ENCODE data around the gene EML6.

The EML6 gene

GRCh38 chr2:54960164-54960563 lies 236.7 kb downstream of the EML6 start:
- Histone ChIP-seq H3K27ac (ENCODE audit: low read length) (no peak overlapping the region), H4K20me1 (ENCODE audit: insufficient read depth, low read length) (no peaks in the 10 kb centered on the region), H3K9me3 (ENCODE audit: insufficient read depth, low read length) (no peaks in the 10 kb centered on the region), H3K79me2 (ENCODE audit: low read length) (no peaks in the 10 kb centered on the region), H3K4me1 (ENCODE audit: low read length) (peaks cover 9% of the 10 kb centered on the region), H2AFZ (ENCODE audit: low read depth, low read length) (no peak overlapping the region), H3K27me3 (ENCODE audit: low read depth, low read length) (no peaks in the 10 kb centered on the region), H3K4me3 (ENCODE audit: low read length) (no peak overlapping the region), H3K9ac (ENCODE audit: low read length) (no peak overlapping the region), H3K36me3 (replicated peaks; ENCODE audit: low read depth, low read length) (no peaks in the 10 kb centered on the region), H3K4me2 (ENCODE audit: low read length) (no peak overlapping the region)
- no peak for TF ChIP-seq EZH2phosphoT487 (IDR thresholded peaks at IDR 0.05; ENCODE audit: low read depth)
- TF ChIP-seq CTCF (IDR thresholded peaks at IDR 0.05; ENCODE audit: low read depth, low read length) = no peak

GRCh38 chr2:54962511-54962910 lies 239.0 kb downstream of the EML6 start:
- H3K79me2 ChIP-seq (ENCODE audit: low read length) = no peaks in the 10 kb centered on the region
- TF ChIP-seq EZH2phosphoT487 (IDR thresholded peaks at IDR 0.05; ENCODE audit: low read depth) (no peak), CTCF (IDR thresholded peaks at IDR 0.05; ENCODE audit: low read depth, low read length) (no peak)
- no peak overlapping the region for H3K4me2 ChIP-seq (ENCODE audit: low read length)

GRCh38 chr2:54962935-54963440 lies 239.5 kb downstream of the EML6 start:
- no peak overlapping the region for H3K4me3 ChIP-seq (ENCODE audit: low read length)
- H3K9ac ChIP-seq (ENCODE audit: low read length) = no peak overlapping the region
- H3K79me2 ChIP-seq (ENCODE audit: low read length) = no peaks in the 10 kb centered on the region
- no peaks in the 10 kb centered on the region for H3K27me3 ChIP-seq (ENCODE audit: low read depth, low read length)
- H4K20me1 ChIP-seq (ENCODE audit: insufficient read depth, low read length) = no peaks in the 10 kb centered on the region
- no peak for TF ChIP-seq EZH2phosphoT487 (IDR thresholded peaks at IDR 0.05; ENCODE audit: low read depth)
- TF ChIP-seq CTCF (IDR thresholded peaks at IDR 0.05; ENCODE audit: low read depth, low read length) = no peak
- no peak overlapping the region for H2AFZ ChIP-seq (ENCODE audit: low read depth, low read length)
- H3K27ac ChIP-seq (ENCODE audit: low read length) = no peak overlapping the region
- H3K4me1 ChIP-seq (ENCODE audit: low read length) = peaks cover 9% of the 10 kb centered on the region
- no peaks in the 10 kb centered on the region for H3K9me3 ChIP-seq (ENCODE audit: insufficient read depth, low read length)
- no peaks in the 10 kb centered on the region for H3K36me3 ChIP-seq (replicated peaks; ENCODE audit: low read depth, low read length)
- H3K4me2 ChIP-seq (ENCODE audit: low read length) = no peak overlapping the region

More at GRCh38 chr2:54962511-54962910, 239.0 kb downstream of the EML6 start:
- H4K20me1 ChIP-seq (ENCODE audit: insufficient read depth, low read length) = no peaks in the 10 kb centered on the region
- H3K9ac ChIP-seq (ENCODE audit: low read length) = no peak overlapping the region
- H2AFZ ChIP-seq (ENCODE audit: low read depth, low read length) = no peak overlapping the region
- no peak overlapping the region for H3K4me3 ChIP-seq (ENCODE audit: low read length)
- no peaks in the 10 kb centered on the region for H3K36me3 ChIP-seq (replicated peaks; ENCODE audit: low read depth, low read length)
- H3K27me3 ChIP-seq (ENCODE audit: low read depth, low read length) = no peaks in the 10 kb centered on the region
- peaks cover 9% of the 10 kb centered on the region for H3K4me1 ChIP-seq (ENCODE audit: low read length)
- no peaks in the 10 kb centered on the region for H3K9me3 ChIP-seq (ENCODE audit: insufficient read depth, low read length)
- H3K27ac ChIP-seq (ENCODE audit: low read length) = no peak overlapping the region

- H3K27me3 ChIP-seq (ENCODE audit: low read depth, low read length) = no peaks in the 10 kb centered on the region
Observed at GRCh38 chr2:54963476-54963875, 240.0 kb downstream of the EML6 start.

More at GRCh38 chr2:54963476-54963875, 240.0 kb downstream of the EML6 start:
- Histone ChIP-seq H3K9me3 (ENCODE audit: insufficient read depth, low read length) (no peaks in the 10 kb centered on the region), H3K4me1 (ENCODE audit: low read length) (peaks cover 7% of the 10 kb centered on the region), H2AFZ (ENCODE audit: low read depth, low read length) (no peak overlapping the region), H4K20me1 (ENCODE audit: insufficient read depth, low read length) (no peaks in the 10 kb centered on the region), H3K4me2 (ENCODE audit: low read length) (no peak overlapping the region), H3K9ac (ENCODE audit: low read length) (no peak overlapping the region), H3K36me3 (replicated peaks; ENCODE audit: low read depth, low read length) (no peaks in the 10 kb centered on the region), H3K27ac (ENCODE audit: low read length) (no peak overlapping the region), H3K4me3 (ENCODE audit: low read length) (no peak overlapping the region), H3K79me2 (ENCODE audit: low read length) (no peaks in the 10 kb centered on the region)
- TF ChIP-seq EZH2phosphoT487 (IDR thresholded peaks at IDR 0.05; ENCODE audit: low read depth) (no peak), CTCF (IDR thresholded peaks at IDR 0.05; ENCODE audit: low read depth, low read length) (no peak)
